A673 (cell line): ENCODE data around the gene RNF121.

ENCODE experiments used
- EZH2 ChIP-seq: fragments of 200-600 bp; sonication (generic); IDR thresholded peaks from 2 replicates; pipeline ENCODE4 v1.6.1; 2017; ENCODE audit warnings: borderline replicate concordance, low read depth, mild to moderate bottlenecking, mixed read lengths, antibody characterized with exemption, low read length; ENCODE audit not compliant: poor library complexity, severe bottlenecking
- TF ChIP-seq, protein P1 (sequence below): fragments of 300-800, 200-600 bp; sonication (generic); conservative IDR thresholded peaks from 2 replicates; pipeline ENCODE4 v1.5.1; 2017; ENCODE audit warnings: low read depth, mild to moderate bottlenecking, antibody characterized with exemption, low read length, moderate library complexity, mixed read lengths

DNA sequence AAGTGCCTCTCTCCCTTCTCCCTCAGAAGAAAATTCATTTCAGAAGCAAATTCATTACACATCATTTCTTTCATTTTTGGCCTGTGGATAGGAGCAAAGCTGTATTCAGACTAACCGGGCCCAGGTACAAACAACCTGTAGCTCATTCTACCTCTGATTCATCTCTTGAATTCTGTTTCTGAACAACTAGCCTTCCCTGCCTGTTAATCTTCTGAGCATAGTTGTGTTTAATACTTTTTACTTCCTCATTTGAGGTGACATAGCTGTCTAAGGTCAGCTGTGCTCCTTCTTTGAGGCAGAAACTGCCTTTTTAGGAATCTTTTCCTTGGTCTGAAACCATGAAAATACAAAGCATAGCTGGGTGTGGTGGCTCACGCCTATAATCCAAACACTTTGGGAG lies 57.3 kb downstream of the RNF121 start:
- TF ChIP-seq, protein P1, sequence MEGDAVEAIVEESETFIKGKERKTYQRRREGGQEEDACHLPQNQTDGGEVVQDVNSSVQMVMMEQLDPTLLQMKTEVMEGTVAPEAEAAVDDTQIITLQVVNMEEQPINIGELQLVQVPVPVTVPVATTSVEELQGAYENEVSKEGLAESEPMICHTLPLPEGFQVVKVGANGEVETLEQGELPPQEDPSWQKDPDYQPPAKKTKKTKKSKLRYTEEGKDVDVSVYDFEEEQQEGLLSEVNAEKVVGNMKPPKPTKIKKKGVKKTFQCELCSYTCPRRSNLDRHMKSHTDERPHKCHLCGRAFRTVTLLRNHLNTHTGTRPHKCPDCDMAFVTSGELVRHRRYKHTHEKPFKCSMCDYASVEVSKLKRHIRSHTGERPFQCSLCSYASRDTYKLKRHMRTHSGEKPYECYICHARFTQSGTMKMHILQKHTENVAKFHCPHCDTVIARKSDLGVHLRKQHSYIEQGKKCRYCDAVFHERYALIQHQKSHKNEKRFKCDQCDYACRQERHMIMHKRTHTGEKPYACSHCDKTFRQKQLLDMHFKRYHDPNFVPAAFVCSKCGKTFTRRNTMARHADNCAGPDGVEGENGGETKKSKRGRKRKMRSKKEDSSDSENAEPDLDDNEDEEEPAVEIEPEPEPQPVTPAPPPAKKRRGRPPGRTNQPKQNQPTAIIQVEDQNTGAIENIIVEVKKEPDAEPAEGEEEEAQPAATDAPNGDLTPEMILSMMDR = no peak
- TF ChIP-seq EZH2 = no peak
